C4-2B (cell line): ENCODE results near the gene KLHL8.
"Not testable (repeated sequence)": the region's sequence is repeated elsewhere in the genome, so short reads cannot be mapped to it uniquely, and the experiment has no call there.

Source experiments
- H3K27ac ChIP-seq: fragments of 450-650 bp; 2 replicates; pipeline ENCODE4 v1.5.1; 2017
- ZFX ChIP-seq: fragments of 450-650 bp; IDR thresholded peaks from 2 replicates; pipeline ENCODE4 v1.6.1; 2017
- TF ChIP-seq, protein P1 (sequence below): fragments of 450-650 bp; conservative IDR thresholded peaks from 2 replicates; pipeline ENCODE4 v1.5.1; 2017; ENCODE audit warnings: mild to moderate bottlenecking

The KLHL8 gene

DNA sequence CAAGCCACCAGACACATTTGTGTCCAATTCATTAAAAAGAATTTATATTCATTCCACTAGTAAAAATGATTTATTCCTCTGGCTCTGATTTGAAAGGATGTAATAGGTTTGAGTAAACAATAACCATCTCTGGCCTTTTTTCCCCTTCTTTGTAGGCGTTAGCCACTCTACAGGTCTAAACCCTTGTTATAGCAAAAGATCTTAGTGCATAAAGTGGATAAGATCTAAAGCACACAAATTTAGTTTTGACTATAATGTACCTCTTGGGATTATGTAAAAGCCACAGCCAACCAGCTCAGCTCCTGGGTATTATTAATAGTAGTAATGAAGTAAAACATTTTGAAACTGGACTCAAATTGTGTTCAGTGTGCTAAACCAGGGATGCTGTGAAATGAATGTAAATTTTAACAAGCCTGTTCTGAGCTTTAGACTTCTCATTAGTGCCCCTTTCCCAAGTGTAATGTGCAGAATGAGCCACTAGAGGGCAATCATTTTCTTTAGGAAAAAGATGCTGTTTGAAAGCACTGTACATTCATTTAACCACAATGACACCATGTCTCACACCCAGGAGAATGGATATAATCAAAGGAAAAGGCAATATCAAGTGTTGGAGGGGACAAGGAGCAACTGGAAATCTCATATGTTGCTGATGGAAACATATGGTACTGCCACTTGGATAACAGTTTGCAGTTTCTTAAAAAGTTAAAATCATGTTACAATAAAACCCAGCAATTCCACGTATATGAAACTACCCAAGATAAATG lies 69.7 kb downstream of the KLHL8 start:
- no peak overlapping the region for H3K27ac ChIP-seq
- TF ChIP-seq, protein P1, sequence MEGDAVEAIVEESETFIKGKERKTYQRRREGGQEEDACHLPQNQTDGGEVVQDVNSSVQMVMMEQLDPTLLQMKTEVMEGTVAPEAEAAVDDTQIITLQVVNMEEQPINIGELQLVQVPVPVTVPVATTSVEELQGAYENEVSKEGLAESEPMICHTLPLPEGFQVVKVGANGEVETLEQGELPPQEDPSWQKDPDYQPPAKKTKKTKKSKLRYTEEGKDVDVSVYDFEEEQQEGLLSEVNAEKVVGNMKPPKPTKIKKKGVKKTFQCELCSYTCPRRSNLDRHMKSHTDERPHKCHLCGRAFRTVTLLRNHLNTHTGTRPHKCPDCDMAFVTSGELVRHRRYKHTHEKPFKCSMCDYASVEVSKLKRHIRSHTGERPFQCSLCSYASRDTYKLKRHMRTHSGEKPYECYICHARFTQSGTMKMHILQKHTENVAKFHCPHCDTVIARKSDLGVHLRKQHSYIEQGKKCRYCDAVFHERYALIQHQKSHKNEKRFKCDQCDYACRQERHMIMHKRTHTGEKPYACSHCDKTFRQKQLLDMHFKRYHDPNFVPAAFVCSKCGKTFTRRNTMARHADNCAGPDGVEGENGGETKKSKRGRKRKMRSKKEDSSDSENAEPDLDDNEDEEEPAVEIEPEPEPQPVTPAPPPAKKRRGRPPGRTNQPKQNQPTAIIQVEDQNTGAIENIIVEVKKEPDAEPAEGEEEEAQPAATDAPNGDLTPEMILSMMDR: peak; percentile 89
- TF ChIP-seq ZFX: no peak

DNA sequence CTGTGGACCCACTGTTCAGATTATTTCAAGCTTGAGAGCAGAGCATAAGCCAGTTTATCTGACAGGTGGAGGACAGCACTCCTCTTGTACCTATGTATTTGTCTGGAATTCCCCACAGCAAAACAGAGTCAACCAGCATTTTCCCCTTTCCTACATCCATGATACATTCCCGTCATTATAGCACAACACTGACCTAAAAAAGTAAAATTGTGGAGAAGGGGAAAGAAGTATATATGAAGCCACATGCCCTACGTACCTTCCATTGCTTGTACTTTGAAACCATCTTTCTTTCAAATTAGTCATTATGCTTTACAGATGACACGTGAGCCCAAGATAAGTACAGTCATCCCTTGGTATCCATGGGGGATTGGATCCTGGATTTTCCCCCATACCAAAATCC lies 73.3 kb downstream of the KLHL8 start:
- TF ChIP-seq ZFX: no peak
- TF ChIP-seq, protein P1: no peak
- no peak overlapping the region for H3K27ac ChIP-seq

DNA sequence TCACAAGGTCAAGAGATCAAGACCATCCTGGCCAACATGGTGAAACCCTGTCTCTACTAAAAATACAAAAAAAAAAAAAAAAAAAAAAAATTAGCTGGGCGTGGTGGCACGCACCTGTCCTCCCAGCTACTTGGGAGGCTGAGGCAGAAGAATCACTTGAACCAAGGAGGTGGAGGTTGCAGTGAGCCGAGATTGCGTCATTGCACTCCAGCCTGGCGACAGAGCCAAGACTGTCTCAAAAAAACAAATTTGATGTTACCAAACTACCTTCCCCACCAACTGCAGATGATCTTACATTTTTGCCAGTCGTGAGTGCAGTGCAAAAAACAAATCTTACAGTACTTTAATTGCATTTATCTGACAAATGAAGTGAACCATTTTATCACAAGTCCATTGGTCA lies 74.5 kb downstream of the KLHL8 start:
- not testable (repeated sequence) for H3K27ac ChIP-seq

DNA sequence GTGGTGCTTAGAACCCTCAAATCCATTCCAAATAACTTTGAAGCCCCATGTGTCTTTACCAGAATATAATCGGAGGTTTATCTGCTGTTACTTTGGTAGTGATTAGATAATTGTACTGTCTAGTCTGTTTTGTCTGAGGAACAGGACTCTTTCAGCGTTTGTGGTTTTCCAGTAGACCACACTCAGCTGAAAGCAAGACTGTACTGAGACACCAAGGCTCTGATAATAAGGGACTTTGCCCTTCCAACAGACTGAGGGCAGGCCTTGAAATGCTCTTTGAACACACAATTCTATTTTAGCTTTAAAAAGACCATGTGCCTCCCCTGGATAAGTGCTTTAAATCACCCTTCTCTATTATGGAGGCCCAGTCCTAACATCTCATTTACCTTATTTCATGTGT lies 76.1 kb downstream of the KLHL8 start:
- H3K27ac ChIP-seq: no peak overlapping the region

GRCh38 chr4:87141428-87141827 lies 79.0 kb downstream of the KLHL8 start:
- no peak for TF ChIP-seq ZFX
- TF ChIP-seq, protein P1: no peak
- H3K27ac ChIP-seq: no peak overlapping the region

More for the DNA sequence above, 76.1 kb downstream of the KLHL8 start:
- no peak for TF ChIP-seq ZFX
- TF ChIP-seq, protein P1: no peak

- TF ChIP-seq, protein P1: no peak
- no peak for TF ChIP-seq ZFX
- H3K27ac ChIP-seq: no peak overlapping the region
These were observed 86.3 kb downstream of the KLHL8 start for GRCh38 chr4:87134122-87134521.

DNA sequence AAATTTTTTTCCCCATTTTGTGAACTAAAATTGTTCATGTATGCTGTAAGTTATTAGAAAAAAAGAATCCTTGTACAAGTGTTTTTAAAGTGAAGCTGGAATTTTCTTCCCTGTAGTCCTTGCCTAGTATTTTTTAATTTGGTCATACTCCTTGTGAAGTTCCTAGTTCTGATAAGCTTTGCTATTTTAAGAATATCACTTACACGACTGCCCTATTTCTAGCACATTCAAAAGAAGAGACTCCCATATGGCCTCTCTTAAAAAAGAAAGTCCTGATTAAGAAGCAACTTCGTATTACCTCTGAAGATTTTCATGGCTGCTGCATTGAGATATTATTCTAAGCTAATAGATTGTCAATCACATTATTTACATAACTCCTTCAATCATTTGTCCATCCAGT lies 87.2 kb downstream of the KLHL8 start:
- TF ChIP-seq ZFX: no peak
- TF ChIP-seq, protein P1: no peak

DNA sequence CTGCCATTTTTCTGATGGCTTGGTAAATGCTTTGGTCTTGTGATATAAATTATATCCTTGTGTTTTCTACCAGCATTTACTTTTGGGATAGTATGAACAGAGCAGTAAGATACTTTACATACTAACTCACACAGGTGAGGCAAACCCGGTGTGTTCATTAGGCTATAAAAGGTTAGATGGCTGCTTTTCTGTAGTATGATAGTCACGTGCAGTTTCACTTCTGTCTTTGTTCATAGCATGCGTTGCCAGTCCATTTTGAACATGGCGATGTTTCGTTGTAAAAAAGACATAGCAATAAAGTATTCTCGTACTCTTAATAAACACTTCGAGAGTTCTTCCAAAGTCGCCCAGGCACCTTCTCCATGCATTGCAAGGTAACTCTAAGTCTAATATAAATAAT lies 88.4 kb downstream of the KLHL8 start:
- no peak for TF ChIP-seq ZFX
- TF ChIP-seq, protein P1: no peak
- H3K27ac ChIP-seq: no peak overlapping the region

More for the DNA sequence above, 87.2 kb downstream of the KLHL8 start:
- H3K27ac ChIP-seq: no peak overlapping the region
